IPS DF 4.7 (cell line): ENCODE data around the gene CERCAM.
"Not testable (repeated sequence)": the region's sequence is repeated elsewhere in the genome, so short reads cannot be mapped to it uniquely, and the experiment has no call there.

Experiments
- DNase-seq: peaks from one replicate; pipeline ENCODE4 v3.0.0-alpha.2; 2013; ENCODE audit warnings: low spot score; ENCODE audit errors: extremely low read depth

CERCAM gene

GRCh38 chr9:128393145-128393775 lies 27.4 kb upstream of the CERCAM start:
- no peak for DNase-seq

GRCh38 chr9:128393970-128394369 lies 26.7 kb upstream of the CERCAM start:
- no peak for DNase-seq

- no peak for DNase-seq
Measured at GRCh38 chr9:128394379-128395168, 26.1 kb upstream of the CERCAM start.

- DNase-seq: peak; percentile 74
Measured at GRCh38 chr9:128396970-128397613, 23.6 kb upstream of the CERCAM start.

GRCh38 chr9:128397831-128398230 lies 22.8 kb upstream of the CERCAM start:
- DNase-seq: no peak

- no peak for DNase-seq
Measured at GRCh38 chr9:128399861-128400260, 20.8 kb upstream of the CERCAM start.

GRCh38 chr9:128404560-128404959 lies 16.1 kb upstream of the CERCAM start:
- no peak for DNase-seq

GRCh38 chr9:128405077-128405779 lies 15.4 kb upstream of the CERCAM start:
- DNase-seq: no peak

- no peak for DNase-seq
Measured at GRCh38 chr9:128405780-128406171, 14.9 kb upstream of the CERCAM start.

- no peak for DNase-seq
Measured at GRCh38 chr9:128406848-128407391, 13.7 kb upstream of the CERCAM start.

GRCh38 chr9:128408963-128409431 lies 11.7 kb upstream of the CERCAM start:
- DNase-seq: no peak

- DNase-seq: no peak
Measured at GRCh38 chr9:128409450-128409849, 11.2 kb upstream of the CERCAM start.

- DNase-seq: no peak
Measured at GRCh38 chr9:128409978-128410377, 10.7 kb upstream of the CERCAM start.

GRCh38 chr9:128411364-128412119 lies 9.1 kb upstream of the CERCAM start:
- no peak for DNase-seq

GRCh38 chr9:128412120-128412790 lies 8.4 kb upstream of the CERCAM start:
- DNase-seq: peak; percentile 80

- DNase-seq: not testable (repeated sequence)
Measured at GRCh38 chr9:128413728-128414127, 6.9 kb upstream of the CERCAM start.

GRCh38 chr9:128414461-128414860 lies 6.2 kb upstream of the CERCAM start:
- DNase-seq: no peak

- no peak for DNase-seq
Measured at GRCh38 chr9:128415281-128415680, 5.4 kb upstream of the CERCAM start.

GRCh38 chr9:128416014-128416413 lies 4.6 kb upstream of the CERCAM start:
- DNase-seq: no peak

GRCh38 chr9:128416432-128417019 lies 4.1 kb upstream of the CERCAM start:
- no peak for DNase-seq
